Bone marrow (tissue), 2 donors: ENCODE measurements around the gene PCDHB14.
"Not testable (repeated sequence)": the region's sequence is repeated elsewhere in the genome, so short reads cannot be mapped to it uniquely, and the experiment has no call there.

Experiments used
- DNase-seq, 2 donors: peaks; one replicate each; lab custom pipeline; 2025; lab: John Stamatoyannopoulos, UW

PCDHB14 gene

DNA sequence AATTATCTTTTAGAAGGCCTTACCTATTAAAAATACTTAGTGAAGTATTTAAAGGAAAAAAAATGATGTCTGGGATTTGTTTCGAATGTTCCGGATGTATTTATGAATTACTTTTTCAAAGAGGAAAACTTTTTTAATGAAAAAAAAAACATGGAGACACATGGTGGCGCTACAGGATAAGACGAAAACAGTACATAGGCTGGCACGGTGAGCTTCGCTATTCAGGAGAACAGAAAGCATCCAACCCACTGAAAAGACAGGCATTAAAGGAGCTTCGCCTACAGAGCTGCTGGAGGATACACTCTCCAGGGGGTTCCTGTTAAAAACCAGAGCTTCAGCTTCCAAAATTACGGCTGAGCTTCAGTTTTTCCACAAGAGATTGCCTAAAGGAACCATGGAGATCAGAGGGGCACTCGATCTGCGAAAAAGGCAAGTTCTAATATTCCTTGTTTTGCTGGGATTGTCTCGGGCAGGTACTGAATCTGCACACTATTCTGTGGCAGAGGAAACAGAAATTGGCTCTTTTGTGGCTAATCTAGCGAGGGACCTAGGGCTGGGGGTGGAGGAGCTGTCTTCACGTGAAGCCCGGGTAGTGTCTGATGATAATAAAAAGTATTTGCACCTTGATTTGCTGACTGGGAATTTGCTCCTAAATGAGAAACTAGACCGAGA lies at the start of gene PCDHB14:
Gene PCDHB14 (plus strand): TSS at position 232 of the 672 bp plus-strand sequence. CDS start 163 bp downstream, at position 395.
- DNase-seq = no peak

DNA sequence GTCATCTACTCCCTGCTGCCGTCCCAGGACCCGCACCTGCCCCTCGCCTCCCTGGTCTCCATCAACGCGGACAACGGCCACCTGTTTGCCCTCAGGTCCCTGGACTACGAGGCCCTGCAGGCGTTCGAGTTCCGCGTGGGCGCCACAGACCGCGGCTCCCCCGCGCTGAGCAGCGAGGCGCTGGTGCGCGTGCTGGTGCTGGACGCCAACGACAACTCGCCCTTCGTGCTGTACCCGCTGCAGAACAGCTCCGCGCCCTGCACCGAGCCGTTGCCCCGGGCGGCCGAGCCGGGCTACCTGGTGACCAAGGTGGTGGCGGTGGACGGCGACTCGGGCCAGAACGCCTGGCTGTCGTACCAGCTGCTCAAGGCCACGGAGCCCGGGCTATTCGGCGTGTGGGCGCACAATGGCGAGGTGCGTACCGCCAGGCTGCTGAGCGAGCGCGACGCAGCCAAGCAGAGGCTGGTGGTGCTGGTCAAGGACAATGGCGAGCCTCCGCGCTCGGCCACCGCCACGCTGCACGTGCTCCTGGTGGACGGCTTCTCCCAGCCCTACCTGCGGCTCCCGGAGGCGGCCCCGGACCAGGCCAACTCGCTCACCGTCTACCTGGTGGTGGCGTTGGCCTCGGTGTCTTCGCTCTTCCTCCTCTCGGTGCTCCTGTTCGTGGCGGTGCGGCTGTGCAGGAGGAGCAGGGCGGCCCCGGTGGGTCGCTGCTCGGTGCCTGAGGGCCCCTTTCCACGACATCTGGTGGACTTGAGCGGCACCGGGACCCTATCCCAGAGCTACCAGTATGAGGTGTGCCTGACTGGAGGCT lies 48.6 kb upstream of the PCDHB14 start:
- not testable (repeated sequence) for DNase-seq

DNA sequence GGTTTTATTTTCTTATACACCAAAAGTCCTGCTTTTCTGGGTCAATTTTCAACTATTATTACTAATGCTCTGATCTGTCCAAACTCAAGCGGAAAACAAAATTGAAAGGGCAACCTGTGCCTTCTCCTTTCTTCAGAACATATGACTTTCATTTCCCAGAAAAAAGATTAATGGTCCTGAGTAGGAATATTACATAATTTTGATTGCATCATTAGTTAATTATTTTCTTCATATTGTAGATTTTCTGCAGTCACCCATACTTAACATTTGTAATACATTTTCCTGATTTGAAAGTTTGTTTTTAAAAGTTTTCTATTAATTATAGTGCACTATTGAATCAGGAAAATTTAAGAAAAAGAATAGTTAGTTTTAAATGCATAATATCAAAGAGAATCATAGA lies 47.2 kb upstream of the PCDHB14 start:
- no peak for DNase-seq

DNA sequence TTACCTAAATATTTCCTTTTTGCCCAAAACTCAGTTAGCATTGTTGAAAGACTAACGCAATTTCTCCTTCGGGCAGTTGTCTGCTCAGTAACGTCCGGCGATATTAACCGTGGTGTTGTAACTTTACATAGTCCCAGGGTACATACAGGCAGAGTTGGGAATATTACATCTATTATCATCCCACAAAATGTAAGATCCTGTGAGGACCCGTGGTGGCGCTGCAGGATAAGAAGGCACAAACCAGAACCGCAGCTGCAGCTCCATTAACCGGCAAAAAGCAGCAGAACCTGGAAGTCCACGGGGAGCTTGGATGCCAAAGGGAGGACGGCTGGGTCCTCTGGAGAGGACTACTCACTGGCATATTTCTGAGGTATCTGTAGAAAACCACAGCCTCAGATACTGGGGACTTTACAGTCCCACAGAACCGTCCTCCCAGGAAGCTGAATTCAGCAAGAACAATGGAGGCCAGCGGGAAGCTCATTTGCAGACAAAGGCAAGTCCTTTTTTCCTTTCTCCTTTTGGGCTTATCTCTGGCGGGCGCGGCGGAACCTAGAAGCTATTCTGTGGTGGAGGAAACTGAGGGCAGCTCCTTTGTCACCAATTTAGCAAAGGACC lies 45.5 kb upstream of the PCDHB14 start, which contains the start of gene PCDHB8:
Gene PCDHB8 (plus strand): TSS at position 214 of the 615 bp plus-strand sequence. CDS start 245 bp downstream, at position 459.
- DNase-seq = not testable (repeated sequence)

DNA sequence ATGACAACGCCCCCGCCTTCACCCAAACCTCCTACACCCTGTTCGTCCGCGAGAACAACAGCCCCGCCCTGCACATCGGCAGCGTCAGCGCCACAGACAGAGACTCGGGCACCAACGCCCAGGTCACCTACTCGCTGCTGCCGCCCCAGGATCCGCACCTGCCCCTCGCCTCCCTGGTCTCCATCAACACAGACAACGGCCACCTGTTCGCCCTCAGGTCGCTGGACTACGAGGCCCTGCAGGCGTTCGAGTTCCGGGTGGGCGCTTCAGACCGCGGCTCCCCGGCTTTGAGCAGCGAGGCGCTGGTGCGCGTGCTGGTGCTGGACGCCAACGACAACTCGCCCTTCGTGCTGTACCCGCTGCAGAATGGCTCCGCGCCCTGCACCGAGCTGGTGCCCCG lies 43.8 kb upstream of the PCDHB14 start:
- DNase-seq = not testable (repeated sequence)

DNA sequence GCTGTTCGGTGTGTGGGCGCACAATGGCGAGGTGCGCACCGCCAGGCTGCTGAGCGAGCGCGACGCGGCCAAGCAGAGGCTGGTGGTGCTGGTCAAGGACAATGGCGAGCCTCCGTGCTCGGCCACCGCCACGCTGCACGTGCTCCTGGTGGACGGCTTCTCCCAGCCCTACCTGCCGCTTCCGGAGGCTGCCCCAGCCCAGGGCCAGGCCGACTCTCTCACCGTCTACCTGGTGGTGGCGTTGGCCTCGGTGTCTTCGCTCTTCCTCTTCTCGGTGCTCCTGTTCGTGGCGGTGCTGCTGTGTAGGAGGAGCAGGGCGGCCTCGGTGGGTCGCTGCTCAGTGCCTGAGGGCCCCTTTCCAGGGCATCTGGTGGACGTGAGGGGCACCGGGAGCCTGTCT lies 43.3 kb upstream of the PCDHB14 start:
- not testable (repeated sequence) for DNase-seq

DNA sequence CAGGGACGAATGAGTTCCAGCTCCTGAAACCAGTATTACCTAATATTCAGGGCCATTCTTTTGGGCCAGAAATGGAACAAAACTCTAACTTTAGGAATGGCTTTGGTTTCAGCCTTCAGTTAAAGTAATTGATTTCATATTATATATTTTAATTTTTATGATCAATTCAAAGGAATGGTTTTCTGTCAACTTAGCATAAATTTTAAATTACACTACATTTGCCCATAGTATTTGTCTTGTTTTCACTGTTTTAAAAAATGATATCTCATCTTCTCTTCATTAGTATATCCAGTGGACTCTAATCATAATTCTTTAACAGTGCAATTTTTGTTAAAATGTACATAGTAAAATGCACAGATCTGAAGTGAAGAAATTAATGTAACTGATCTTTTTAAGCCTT lies 42.8 kb upstream of the PCDHB14 start:
- DNase-seq = no peak

DNA sequence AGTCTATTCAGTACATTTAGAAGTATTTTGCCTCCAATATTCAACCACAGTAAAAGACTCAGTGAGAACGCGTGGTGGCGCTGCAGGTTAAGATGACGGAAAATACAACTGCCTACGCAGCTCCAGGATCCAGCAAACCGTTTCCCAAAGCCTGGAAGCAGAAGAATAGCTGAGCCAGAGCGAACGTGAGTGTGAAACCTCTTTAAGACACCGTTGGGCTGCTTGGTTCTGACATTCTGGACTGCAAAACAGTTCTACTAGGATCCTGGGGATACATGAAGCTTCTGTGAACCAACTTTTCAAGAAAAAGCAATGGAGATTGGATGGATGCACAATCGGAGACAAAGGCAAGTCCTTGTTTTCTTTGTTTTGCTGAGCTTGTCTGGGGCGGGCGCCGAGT lies 40.9 kb upstream of the PCDHB14 start, which contains the start of gene PCDHB16:
Gene PCDHB16 (plus strand): TSS at position 140 of the 400 bp plus-strand sequence. CDS start 173 bp downstream, at position 313.
- DNase-seq = peak in 1 of 2 donors; percentile 2

DNA sequence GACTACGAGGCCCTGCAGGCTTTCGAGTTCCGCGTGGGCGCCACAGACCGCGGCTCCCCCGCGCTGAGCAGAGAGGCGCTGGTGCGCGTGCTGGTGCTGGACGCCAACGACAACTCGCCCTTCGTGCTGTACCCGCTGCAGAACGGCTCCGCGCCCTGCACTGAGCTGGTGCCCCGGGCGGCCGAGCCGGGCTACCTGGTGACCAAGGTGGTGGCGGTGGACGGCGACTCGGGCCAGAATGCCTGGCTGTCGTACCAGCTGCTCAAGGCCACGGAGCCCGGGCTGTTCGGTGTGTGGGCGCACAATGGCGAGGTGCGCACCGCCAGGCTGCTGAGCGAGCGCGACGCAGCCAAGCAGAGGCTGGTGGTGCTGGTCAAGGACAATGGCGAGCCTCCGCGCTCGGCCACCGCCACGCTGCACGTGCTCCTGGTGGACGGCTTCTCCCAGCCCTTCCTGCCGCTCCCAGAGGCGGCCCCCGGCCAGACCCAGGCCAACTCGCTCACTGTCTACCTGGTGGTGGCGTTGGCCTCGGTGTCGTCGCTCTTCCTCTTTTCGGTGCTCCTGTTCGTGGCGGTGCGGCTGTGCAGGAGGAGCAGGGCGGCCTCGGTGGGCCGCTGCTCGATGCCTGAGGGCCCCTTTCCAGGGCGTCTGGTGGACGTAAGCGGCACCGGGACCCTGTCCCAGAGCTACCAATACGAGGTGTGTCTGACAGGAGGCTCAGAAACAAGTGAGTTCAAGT lies 38.9 kb upstream of the PCDHB14 start:
- not testable (repeated sequence) for DNase-seq

DNA sequence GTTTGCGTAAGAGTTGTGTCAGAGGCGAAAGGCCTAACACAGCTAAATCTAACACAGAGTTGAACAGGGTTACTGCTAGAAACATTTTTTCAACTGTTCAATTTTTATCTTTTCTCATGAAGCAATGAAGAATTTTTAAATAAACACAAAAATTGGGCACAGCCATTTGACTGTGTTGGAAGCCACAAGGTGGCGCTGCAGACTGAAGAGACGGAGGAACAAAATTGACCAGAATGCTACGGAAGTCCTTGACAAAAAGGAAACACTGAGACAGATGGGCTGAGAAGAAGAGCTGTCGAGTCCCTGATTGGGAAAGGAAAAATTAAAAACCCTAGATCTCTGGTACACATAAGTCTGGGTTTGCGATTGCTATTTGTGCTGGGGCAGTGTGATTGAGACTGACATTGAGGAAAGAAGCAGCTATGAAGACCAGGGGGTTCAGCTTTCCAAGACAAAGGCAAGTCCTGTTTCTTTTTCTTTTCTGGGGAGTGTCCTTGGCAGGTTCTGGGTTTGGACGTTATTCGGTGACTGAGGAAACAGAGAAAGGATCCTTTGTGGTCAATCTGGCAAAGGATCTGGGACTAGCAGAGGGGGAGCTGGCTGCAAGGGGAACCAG lies 36.1 kb upstream of the PCDHB14 start, which contains the start of gene PCDHB9:
Gene PCDHB9 (plus strand): TSS at position 265 of the 616 bp plus-strand sequence. CDS start 158 bp downstream, at position 423.
- DNase-seq = peak in 1 of 2 donors; percentile 83

DNA sequence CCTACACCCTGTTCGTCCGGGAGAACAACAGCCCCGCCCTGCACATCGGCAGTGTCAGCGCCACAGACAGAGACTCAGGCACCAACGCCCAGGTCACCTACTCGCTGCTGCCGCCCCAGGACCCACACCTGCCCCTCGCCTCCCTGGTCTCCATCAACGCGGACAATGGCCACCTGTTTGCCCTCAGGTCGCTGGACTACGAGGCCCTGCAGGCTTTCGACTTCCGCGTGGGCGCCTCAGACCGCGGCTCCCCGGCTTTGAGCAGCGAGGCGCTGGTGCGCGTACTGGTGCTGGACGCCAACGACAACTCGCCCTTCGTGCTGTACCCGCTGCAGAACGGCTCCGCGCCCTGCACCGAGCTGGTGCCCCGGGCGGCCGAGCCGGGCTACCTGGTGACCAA lies 34.5 kb upstream of the PCDHB14 start:
- DNase-seq = not testable (repeated sequence)

DNA sequence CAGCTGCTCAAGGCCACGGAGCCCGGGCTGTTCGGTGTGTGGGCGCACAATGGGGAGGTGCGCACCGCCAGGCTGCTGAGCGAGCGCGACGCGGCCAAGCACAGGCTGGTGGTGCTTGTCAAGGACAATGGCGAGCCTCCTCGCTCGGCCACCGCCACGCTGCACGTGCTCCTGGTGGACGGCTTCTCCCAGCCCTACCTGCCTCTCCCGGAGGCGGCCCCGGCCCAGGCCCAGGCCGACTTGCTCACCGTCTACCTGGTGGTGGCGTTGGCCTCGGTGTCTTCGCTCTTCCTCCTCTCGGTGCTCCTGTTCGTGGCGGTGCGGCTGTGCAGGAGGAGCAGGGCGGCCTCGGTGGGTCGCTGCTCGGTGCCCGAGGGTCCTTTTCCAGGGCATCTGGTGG lies 34.0 kb upstream of the PCDHB14 start:
- DNase-seq = not testable (repeated sequence)

DNA sequence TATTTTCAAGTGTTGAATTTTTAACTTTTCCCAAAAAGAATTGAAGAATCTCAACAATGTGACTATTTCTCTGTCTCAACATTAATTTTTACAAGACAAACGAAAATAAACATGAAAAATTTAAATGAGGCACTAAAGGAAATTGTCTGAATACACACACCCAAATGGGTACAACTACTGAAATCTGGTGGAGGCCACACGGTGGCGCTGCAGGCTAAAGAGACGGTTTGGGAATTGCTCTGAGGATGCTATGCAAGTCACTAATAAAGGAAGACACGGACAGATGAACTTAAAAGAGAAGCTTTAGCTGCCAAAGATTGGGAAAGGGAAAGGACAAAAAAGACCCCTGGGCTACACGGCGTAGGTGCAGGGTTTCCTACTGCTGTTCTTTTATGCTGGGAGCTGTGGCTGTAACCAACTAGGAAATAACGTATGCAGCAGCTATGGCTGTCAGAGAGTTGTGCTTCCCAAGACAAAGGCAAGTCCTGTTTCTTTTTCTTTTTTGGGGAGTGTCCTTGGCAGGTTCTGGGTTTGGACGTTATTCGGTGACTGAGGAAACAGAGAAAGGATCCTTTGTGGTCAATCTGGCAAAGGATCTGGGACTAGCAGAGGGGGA lies 30.9 kb upstream of the PCDHB14 start, which contains the start of gene PCDHB10:
Gene PCDHB10 (plus strand): TSS at position 244 of the 616 bp plus-strand sequence. CDS start 200 bp downstream, at position 444.
- DNase-seq = peak in 1 of 2 donors; percentile 64

DNA sequence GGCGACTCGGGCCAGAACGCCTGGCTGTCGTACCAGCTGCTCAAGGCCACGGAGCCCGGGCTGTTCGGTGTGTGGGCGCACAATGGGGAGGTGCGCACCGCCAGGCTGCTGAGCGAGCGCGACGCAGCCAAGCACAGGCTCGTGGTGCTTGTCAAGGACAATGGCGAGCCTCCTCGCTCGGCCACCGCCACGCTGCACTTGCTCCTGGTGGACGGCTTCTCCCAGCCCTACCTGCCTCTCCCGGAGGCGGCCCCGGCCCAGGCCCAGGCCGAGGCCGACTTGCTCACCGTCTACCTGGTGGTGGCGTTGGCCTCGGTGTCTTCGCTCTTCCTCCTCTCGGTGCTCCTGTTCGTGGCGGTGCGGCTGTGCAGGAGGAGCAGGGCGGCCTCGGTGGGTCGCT lies 28.8 kb upstream of the PCDHB14 start:
- not testable (repeated sequence) for DNase-seq

DNA sequence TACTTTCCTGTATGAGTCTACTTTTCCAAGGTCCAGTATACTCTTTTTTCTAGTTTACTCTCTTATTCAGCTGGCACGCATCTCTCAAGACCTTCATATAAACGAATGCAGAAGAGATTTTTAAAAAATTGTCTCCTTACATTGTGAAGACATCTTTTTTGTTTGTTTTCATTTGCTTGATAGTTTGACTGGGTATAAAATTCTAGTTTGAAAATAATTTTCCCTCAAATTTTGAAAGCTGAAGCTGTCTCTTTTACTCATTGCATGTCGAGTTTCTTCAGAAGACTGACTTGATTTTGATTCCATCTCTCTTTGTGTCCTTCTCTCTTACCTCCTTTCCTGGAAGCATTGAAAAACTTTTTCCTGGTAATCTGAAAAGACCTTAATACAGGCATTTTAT lies 26.8 kb upstream of the PCDHB14 start:
- no peak for DNase-seq

DNA sequence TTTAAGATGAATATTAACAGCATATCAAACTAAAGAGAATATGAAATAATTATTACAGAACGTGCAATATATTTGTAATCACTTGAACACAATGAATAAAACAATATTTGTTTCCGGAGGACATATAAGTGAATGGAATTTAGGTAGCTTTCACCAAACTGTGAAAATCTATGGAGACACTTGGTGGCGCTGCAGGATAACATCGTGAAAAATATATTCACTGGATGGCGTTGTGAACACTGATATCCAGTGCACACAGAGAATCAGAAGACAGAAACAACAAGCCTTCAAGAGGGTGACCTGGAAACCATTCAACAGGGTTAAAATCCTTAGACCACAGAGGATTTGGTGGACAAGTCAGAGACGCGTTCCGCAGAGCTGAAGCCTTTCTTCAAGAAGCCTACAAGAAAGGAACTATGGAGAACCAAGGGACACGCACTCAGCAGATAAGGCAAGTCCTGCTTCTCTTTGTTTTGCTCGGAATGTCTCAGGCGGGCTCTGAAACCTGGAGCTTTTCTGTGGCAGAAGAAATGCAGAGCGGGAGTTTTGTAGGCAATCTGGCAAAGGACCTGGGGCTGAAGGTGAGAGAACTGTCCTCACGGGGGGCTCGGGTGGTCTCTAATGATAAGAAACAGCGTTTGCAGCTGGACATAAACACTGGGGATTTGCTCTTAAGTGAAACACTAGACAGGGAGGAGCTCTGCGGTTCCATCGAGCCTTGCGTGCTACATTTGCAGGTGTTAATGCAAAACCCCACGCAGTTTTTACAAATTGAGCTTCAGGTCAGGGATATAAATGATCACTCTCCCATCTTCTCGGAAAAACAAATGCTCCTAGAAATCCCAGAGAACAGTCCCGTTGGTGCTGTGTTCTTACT lies 23.5 kb upstream of the PCDHB14 start, which contains the start of gene PCDHB11:
Gene PCDHB11 (plus strand): TSS at position 269 of the 877 bp plus-strand sequence. CDS start 148 bp downstream, at position 417.
- no peak for DNase-seq

DNA sequence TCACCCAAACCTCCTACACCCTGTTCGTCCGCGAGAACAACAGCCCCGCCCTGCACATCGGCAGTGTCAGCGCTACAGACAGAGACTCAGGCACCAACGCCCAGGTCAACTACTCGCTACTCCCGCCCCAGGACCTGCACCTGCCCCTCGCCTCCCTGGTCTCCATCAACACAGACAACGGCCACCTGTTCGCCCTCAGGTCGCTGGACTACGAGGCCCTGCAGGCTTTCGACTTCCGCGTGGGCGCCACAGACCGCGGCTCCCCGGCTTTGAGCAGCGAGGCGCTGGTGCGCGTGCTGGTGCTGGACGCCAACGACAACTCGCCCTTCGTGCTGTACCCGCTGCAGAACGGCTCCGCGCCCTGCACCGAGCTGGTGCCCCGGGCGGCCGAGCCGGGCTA lies 22.0 kb upstream of the PCDHB14 start:
- not testable (repeated sequence) for DNase-seq

DNA sequence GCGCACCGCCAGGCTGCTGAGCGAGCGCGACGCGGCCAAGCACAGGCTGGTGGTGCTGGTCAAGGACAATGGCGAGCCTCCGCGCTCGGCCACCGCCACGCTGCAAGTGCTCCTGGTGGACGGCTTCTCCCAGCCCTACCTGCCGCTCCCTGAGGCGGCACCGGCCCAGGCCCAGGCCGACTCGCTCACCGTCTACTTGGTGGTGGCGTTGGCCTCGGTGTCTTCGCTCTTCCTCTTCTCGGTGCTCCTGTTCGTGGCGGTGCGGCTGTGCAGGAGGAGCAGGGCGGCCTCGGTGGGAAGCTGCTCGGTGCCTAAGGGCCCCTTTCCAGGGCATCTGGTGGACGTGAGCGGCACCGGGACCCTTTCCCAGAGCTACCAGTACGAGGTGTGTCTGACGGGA lies 21.5 kb upstream of the PCDHB14 start:
- DNase-seq = not testable (repeated sequence)

DNA sequence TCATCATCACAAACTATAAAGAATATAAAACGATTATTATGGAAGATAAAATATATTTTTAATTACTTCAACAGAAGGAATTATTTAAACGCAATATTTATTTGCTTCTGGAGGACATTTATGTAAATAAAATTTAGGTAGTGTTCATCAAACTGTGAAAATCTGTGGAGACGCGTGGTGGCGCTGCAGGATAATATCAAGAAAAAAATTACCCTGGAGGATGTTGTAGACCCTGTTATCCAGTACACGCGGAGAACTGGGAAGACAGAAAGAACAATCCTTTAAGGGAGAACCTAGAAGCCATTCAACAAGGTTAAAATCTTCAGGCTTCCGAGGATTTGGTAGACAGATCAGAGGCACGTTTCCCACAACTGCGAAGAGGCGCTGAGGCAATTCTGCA lies 14.7 kb upstream of the PCDHB14 start, which contains the start of gene PCDHB12:
Gene PCDHB12 (plus strand): TSS at position 242 of the 400 bp plus-strand sequence. CDS start 189 bp downstream, outside the sequence.
- DNase-seq = peak in 1 of 2 donors; percentile 23
